Breast epithelium (tissue), 3 donors: ENCODE data around the gene NUP37.
"Not testable (repeated sequence)": the region's sequence is repeated elsewhere in the genome, so short reads cannot be mapped to it uniquely, and the experiment has no call there.

Source experiments
- POLR2A ChIP-seq: fragments of 450-650 bp; IDR thresholded peaks from one replicate; pipeline ENCODE4 v1.6.1; 2016; ENCODE audit warnings: antibody characterized with exemption, mild to moderate bottlenecking, moderate library complexity
- TF ChIP-seq, protein P1 (sequence below), 3 donors: fragments of 450-650 bp; IDR thresholded peaks; one replicate each; pipeline ENCODE4 v1.5.1; 2016 to 2017; ENCODE audit warnings: antibody characterized with exemption in 3 of 3, mild to moderate bottlenecking in 3 of 3, moderate library complexity in 3 of 3

DNA sequence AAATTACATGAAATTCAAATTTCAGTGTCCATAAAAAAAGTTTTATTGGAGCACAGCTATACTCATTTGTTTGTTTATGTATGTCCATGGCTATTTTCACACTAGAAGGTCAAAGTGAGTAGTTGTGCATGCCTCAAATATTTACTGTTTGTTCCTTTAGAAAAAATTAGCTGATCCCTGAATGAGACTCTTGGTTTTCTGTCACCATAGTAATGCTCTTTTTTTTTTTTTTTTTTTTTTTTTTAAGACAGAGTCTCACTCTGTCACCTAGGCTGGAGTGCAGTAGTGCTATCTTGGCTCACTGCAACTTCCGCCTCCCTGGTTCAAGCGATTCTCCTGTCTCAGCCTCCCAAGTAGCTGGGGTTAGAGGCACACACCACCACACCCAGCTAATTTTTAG lies 1.4 kb upstream of the NUP37 start:
- TF ChIP-seq, protein P1, sequence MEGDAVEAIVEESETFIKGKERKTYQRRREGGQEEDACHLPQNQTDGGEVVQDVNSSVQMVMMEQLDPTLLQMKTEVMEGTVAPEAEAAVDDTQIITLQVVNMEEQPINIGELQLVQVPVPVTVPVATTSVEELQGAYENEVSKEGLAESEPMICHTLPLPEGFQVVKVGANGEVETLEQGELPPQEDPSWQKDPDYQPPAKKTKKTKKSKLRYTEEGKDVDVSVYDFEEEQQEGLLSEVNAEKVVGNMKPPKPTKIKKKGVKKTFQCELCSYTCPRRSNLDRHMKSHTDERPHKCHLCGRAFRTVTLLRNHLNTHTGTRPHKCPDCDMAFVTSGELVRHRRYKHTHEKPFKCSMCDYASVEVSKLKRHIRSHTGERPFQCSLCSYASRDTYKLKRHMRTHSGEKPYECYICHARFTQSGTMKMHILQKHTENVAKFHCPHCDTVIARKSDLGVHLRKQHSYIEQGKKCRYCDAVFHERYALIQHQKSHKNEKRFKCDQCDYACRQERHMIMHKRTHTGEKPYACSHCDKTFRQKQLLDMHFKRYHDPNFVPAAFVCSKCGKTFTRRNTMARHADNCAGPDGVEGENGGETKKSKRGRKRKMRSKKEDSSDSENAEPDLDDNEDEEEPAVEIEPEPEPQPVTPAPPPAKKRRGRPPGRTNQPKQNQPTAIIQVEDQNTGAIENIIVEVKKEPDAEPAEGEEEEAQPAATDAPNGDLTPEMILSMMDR (IDR thresholded peaks at IDR 0.05) = not testable (repeated sequence)
- TF ChIP-seq POLR2A = not testable (repeated sequence)
